NK-92 (cell line): Measurements from ENCODE around the gene DSCAML1.

Source experiments
- DNase-seq: peaks from one replicate; lab custom pipeline; 2025; ENCODE audit not compliant: unreplicated experiment; lab: John Stamatoyannopoulos, UW

The DSCAML1 gene

GRCh38 chr11:117619661-117620060, 177.4 kb downstream of the DSCAML1 start:
- no peak for DNase-seq

GRCh38 chr11:117618982-117619355, 178.0 kb downstream of the DSCAML1 start:
- DNase-seq: no peak

- DNase-seq: no peak
These were observed 178.6 kb downstream of the DSCAML1 start for GRCh38 chr11:117618302-117618981.

- DNase-seq: no peak
These were observed 180.0 kb downstream of the DSCAML1 start for GRCh38 chr11:117616979-117617378.

- DNase-seq: no peak
These were observed 182.3 kb downstream of the DSCAML1 start for GRCh38 chr11:117614728-117615127.

GRCh38 chr11:117613521-117613920, 183.5 kb downstream of the DSCAML1 start:
- no peak for DNase-seq

GRCh38 chr11:117612177-117612576, 184.8 kb downstream of the DSCAML1 start:
- DNase-seq: no peak

- no peak for DNase-seq
These were observed 186.1 kb downstream of the DSCAML1 start for GRCh38 chr11:117610901-117611300.

- DNase-seq: no peak
These were observed 187.0 kb downstream of the DSCAML1 start for GRCh38 chr11:117610045-117610444.

GRCh38 chr11:117607449-117607848, 189.6 kb downstream of the DSCAML1 start:
- no peak for DNase-seq

GRCh38 chr11:117606790-117607189, 190.2 kb downstream of the DSCAML1 start:
- DNase-seq: no peak

GRCh38 chr11:117606211-117606610, 190.8 kb downstream of the DSCAML1 start:
- DNase-seq: no peak

GRCh38 chr11:117605331-117605730, 191.7 kb downstream of the DSCAML1 start:
- DNase-seq: no peak

- DNase-seq: no peak
These were observed 192.6 kb downstream of the DSCAML1 start for GRCh38 chr11:117604336-117604995.

- no peak for DNase-seq
These were observed 193.1 kb downstream of the DSCAML1 start for GRCh38 chr11:117603932-117604331.

- DNase-seq: no peak
These were observed 195.9 kb downstream of the DSCAML1 start for GRCh38 chr11:117601006-117601708.

GRCh38 chr11:117600234-117600783, 196.7 kb downstream of the DSCAML1 start:
- no peak for DNase-seq

- DNase-seq: no peak
These were observed 199.9 kb downstream of the DSCAML1 start for GRCh38 chr11:117597071-117597470.

- DNase-seq: no peak
These were observed 201.6 kb downstream of the DSCAML1 start for GRCh38 chr11:117595440-117595839.

- no peak for DNase-seq
These were observed 202.3 kb downstream of the DSCAML1 start for GRCh38 chr11:117594721-117595120.

- DNase-seq: no peak
These were observed 204.0 kb downstream of the DSCAML1 start for GRCh38 chr11:117593065-117593464.
